Measurements from ENCODE around the gene SPPL2C. TPM values are rescaled to one million over a fixed set of nuclear protein-coding genes. Genes with fewer than 3 reads are reported as not detected.

SPPL2C gene
- polyA plus RNA-seq, 1 donor (not counting 4 experiments of a cell fraction or from before 2014, with no cell fraction given), result not detected

GRCh38 chr17:45823598-45823997 is 21.1 kb upstream of the SPPL2C start:
- no peak for FAIRE-seq

GRCh38 chr17:45824475-45824874 is 20.2 kb upstream of the SPPL2C start:
- FAIRE-seq, result no peak
- no peaks in the 10 kb centered on the region for H3K4me1 ChIP-seq (ENCODE audit: control insufficient read depth, extremely low read depth, insufficient read depth, low read length)
- dilution Hi-C loops (cut with MboI; ENCODE audit: extremely low pct_ligation_motif_present, low sequenced_read_pairs), result no loop called here

More at GRCh38 chr17:45823598-45823997, 21.1 kb upstream of the SPPL2C start:
- no peak for DNase-seq (ENCODE audit: low read depth, low spot score)
- Histone ChIP-seq H3K9me1 (ENCODE audit: control insufficient read depth, extremely low read depth, insufficient read depth, low read length) (no peaks in the 10 kb centered on the region), H2AFZ (ENCODE audit: control insufficient read depth, low read length) (no peak overlapping the region), H3K9me3 (ENCODE audit: control insufficient read depth, low read depth, low read length) (no peaks in the 10 kb centered on the region), H3K9ac (ENCODE audit: control insufficient read depth, extremely low read depth, insufficient read depth, low read length) (no peak overlapping the region), H3K4me3 (ENCODE audit: control insufficient read depth in 2 of 3, extremely low read depth in 1 of 3, insufficient read depth in 2 of 3, low read depth in 1 of 3, low read length in 3 of 3) (no peak overlapping the region), H3K36me3 (ENCODE audit: control insufficient read depth in 2 of 2, extremely low read depth in 1 of 2, insufficient read depth in 2 of 2, low read length in 2 of 2) (no peaks in the 10 kb centered on the region), H3K27me3 (ENCODE audit: control insufficient read depth, extremely low read depth, insufficient read depth, low read length) (peaks cover 11% of the 10 kb centered on the region), H3K27ac (ENCODE audit: control insufficient read depth, insufficient read depth, low read length) (no peak overlapping the region), H3K4me2 (ENCODE audit: control insufficient read depth, extremely low read depth, insufficient read depth, low read depth, low read length) (no peak overlapping the region), H3K4me1 (ENCODE audit: control insufficient read depth, extremely low read depth, insufficient read depth, low read length) (no peaks in the 10 kb centered on the region), H3K79me2 (ENCODE audit: control insufficient read depth, insufficient read depth, low read length) (no peaks in the 10 kb centered on the region), H4K20me1 (ENCODE audit: control insufficient read depth, extremely low read depth, insufficient read depth, low read length) (peaks cover 2% of the 10 kb centered on the region)
- dilution Hi-C loops (cut with MboI; ENCODE audit: extremely low pct_ligation_motif_present, low sequenced_read_pairs), result no loop called here
- TF ChIP-seq EZH2 (IDR thresholded peaks at IDR 0.05; ENCODE audit: low read length), result no peak
- TF ChIP-seq CTCF (optimal IDR thresholded peaks at IDR 0.05 in 1 of 3, IDR thresholded peaks at IDR 0.05 in 1 of 3, conservative IDR thresholded peaks at IDR 0.05 in 1 of 3; ENCODE audit: extremely low read depth in 1 of 3, insufficient read depth in 2 of 3, low read length in 3 of 3), result no peak

More at GRCh38 chr17:45824475-45824874, 20.2 kb upstream of the SPPL2C start:
- TF ChIP-seq EZH2 (IDR thresholded peaks at IDR 0.05; ENCODE audit: low read length) (no peak), CTCF (optimal IDR thresholded peaks at IDR 0.05 in 1 of 3, IDR thresholded peaks at IDR 0.05 in 1 of 3, conservative IDR thresholded peaks at IDR 0.05 in 1 of 3; ENCODE audit: extremely low read depth in 1 of 3, insufficient read depth in 2 of 3, low read length in 3 of 3) (no peak)
- Histone ChIP-seq H3K79me2 (ENCODE audit: control insufficient read depth, insufficient read depth, low read length) (no peaks in the 10 kb centered on the region), H3K27ac (ENCODE audit: control insufficient read depth, insufficient read depth, low read length) (no peak overlapping the region), H3K4me3 (ENCODE audit: control insufficient read depth in 2 of 3, extremely low read depth in 1 of 3, insufficient read depth in 2 of 3, low read depth in 1 of 3, low read length in 3 of 3) (no peak overlapping the region), H2AFZ (ENCODE audit: control insufficient read depth, low read length) (no peak overlapping the region), H3K9ac (ENCODE audit: control insufficient read depth, extremely low read depth, insufficient read depth, low read length) (no peak overlapping the region), H3K9me3 (ENCODE audit: control insufficient read depth, low read depth, low read length) (no peaks in the 10 kb centered on the region), H4K20me1 (ENCODE audit: control insufficient read depth, extremely low read depth, insufficient read depth, low read length) (peaks cover 2% of the 10 kb centered on the region), H3K9me1 (ENCODE audit: control insufficient read depth, extremely low read depth, insufficient read depth, low read length) (no peaks in the 10 kb centered on the region), H3K4me2 (ENCODE audit: control insufficient read depth, extremely low read depth, insufficient read depth, low read depth, low read length) (no peak overlapping the region), H3K27me3 (ENCODE audit: control insufficient read depth, extremely low read depth, insufficient read depth, low read length) (peaks cover 11% of the 10 kb centered on the region), H3K36me3 (ENCODE audit: control insufficient read depth in 2 of 2, extremely low read depth in 1 of 2, insufficient read depth in 2 of 2, low read length in 2 of 2) (no peaks in the 10 kb centered on the region)
- no peak for DNase-seq (ENCODE audit: low read depth, low spot score)
